Fibroblast of skin of abdomen (primary cell): ENCODE data around the gene BCL11A.

Source experiments
- DNase-seq: peaks from one replicate; pipeline ENCODE4 v3.0.0-alpha.2; 2013

The BCL11A gene

GRCh38 chr2:60460577-60461420 lies 92.7 kb downstream of the BCL11A start:
- DNase-seq: no peak

DNA sequence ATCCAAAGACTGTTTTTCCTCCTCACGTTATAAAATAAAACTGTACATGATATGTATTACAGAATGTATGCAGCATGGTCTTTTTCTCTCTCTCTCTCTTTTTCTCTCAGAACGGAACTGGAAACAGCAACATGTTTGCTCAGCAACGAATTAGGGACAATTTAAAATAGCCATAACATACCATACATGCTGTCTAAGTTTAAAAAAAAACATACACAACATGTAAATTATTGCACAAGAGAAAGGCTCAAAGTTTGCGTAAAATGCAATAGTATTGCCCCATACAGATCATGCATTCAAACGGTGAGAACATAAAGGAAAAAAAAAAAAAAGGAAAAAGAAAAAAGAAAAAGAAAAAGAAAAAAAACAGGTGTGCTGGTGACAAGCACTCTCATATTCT lies 93.6 kb downstream of the BCL11A start:
- no peak for DNase-seq

GRCh38 chr2:60456115-60456770 lies 97.2 kb downstream of the BCL11A start:
- DNase-seq: no peak

GRCh38 chr2:60453872-60454271 lies 99.6 kb downstream of the BCL11A start:
- no peak for DNase-seq

DNA sequence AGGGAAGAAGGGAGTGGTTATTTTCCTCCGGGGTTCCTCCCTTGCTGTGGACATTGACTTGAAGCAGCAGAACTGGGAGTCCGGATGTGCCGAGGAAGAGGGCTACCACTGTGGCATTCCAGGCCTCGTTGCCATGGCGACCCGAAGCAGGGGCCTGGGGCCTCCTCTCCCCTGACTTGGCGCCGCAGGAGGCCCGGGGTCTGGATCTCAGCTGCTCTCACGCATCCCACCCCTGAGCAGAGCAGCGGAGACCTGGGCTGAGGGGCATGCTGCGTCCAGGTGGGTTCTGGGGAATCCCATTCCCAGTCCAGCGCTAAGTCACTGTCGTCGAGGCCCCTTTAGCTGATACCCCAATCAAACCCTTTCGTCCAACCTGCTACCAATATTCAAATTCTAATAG lies 100.2 kb downstream of the BCL11A start:
- DNase-seq: no peak

DNA sequence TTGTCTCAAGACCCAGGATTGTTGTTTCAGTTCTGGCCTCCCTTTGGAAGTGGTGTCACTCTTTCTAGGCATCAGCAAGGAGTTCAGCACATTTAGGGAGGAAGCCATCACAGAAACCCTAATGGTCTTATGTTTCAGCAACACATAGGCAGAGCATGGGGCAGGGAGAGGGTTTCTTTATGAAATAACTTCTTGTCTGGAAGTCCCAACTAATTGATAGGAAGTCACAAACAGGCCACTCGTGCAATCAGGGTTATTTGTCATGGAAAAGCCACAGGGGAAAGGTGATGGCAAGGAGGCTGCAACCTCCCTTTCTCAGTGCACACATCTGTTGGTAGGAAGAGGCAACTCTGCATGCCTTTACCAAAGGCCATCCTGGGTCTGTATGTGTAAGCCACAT lies 103.0 kb downstream of the BCL11A start:
- no peak for DNase-seq

DNA sequence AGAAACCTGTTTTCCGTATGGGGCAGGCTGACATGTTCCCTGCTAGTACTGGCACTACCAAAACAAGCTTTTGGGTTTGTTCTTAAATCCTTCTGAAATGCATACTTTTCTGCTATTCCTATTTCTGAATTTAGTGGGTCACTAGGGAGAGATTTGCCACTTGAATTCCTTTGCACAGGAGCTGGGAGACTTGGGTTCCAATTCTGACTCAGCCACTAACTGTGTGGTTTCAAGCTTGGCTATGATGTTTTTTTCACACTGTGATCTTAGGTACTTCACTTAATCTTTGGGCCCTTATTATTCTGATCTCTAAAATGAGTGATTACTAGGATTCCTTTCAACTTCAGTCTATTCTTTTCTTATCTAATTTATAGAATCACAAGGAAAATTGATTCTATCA lies 105.5 kb downstream of the BCL11A start:
- no peak for DNase-seq

GRCh38 chr2:60446413-60447267 lies 106.8 kb downstream of the BCL11A start:
- DNase-seq: no peak

DNA sequence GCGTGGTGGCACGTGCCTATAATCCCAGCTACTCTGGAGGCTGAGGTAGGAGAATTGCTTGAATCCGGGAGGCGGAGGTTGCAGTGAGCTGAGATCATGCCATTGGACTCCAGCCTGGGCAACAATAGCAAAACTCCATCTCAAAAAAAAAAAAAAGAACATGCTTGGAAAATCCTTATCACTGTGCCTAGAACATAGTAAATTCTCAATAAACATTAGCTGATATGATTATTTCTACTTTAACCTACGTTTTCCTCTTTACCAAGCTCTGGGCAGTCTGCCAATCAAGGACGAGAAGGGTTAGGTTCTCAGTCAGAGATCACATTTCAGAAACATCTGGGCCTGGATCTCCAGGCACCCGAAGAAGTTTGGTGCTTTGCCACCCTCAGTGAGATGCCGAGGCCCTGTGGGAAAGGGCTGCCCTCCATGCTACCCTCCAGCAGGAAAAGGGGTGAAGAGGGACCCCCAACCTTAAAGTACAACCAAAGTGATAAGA lies 107.7 kb downstream of the BCL11A start:
- DNase-seq: peak; percentile 49

GRCh38 chr2:60442608-60443007 lies 110.8 kb downstream of the BCL11A start:
- DNase-seq: no peak

GRCh38 chr2:60441800-60442199 lies 111.7 kb downstream of the BCL11A start:
- peak; percentile 91 for DNase-seq

- peak; percentile 59 for DNase-seq
These were observed 112.7 kb downstream of the BCL11A start for GRCh38 chr2:60440767-60441163.

DNA sequence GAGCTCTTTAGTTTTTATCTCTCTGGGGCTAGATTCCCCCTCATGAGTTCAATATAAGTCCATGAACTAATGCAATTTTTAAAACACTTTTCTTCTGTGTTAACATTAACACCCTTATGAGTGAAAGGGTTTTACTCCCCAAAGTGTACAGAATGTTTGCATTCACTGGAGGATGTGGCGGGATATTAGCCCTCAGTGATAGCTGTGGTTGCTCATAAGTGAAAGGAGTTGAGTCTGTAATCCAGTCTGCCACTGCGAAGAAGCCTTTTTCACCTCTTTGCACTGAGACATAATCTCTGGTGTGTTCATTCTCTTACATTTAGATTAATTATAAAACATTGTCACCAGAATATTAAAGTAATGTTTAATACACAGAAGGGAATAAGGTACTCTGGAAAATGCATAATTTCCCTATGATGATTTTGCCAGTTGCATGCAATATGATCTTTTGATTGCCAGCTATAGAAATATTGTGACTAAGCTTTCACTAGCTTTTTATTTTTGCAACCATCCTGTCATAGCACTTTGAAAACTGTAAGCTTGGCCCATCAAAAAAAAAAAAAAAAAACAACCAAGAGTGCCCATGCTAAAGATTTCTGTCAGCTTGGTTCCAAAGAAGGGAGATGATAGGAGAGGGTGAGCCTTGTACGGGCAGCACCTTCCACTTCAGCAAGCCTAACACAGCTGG lies 113.2 kb downstream of the BCL11A start:
- no peak for DNase-seq

DNA sequence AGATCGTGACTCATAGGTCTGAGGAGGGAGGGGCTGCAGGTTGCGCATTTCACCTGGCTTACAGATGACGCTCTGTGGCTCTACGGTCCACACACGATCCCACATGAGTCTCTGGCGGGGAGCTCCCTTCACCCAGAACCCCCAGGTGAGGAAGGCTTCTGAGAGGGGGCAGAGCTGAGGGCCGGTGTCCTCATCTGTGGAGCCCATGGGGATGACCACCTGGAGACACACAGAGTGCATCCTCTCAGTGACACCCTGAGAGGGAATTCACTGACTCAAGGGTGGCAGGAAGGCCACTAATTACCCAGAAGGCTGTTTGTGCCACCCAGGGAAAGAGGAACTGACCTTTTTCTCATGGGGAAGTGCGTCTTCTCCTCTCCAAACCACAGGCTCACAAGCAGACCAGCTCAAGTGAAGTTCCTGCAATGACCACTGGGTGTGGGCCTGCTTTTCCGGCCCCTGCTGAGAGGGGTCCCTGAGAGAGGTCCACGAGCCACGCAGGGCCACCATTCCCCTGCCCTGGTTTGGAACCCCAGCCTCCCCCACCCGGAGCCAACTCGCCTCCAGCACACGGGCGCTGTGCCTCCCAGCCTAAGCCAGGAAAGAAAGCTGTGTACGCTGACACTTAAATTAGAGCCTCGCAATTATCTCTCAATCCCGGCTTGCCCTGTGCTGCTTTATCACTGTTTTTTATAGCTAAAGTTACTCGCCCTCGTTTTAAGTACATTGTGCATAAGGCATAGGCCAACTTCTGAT lies 114.1 kb downstream of the BCL11A start:
- DNase-seq: no peak

- no peak for DNase-seq
These were observed 114.8 kb downstream of the BCL11A start for GRCh38 chr2:60438653-60439052.

DNA sequence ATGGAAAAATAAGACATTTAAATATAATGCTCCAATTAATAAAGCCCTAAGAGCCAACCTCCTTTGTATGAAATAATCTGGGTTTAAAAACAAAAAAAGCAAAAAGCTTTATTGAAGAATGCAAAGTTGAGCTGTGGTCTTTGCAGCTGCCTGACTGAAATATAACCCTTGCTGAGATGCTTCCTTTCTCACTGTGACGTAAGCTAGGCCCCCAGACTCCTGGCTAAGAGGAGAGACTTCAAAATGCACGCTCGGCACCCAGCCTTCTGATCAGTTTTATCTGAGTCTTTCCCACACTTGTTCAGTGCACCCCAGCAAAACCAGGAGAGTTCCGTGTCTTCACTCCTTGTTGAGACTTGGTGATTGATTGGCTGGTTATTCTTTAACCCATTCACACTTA lies 115.3 kb downstream of the BCL11A start:
- no peak for DNase-seq

DNA sequence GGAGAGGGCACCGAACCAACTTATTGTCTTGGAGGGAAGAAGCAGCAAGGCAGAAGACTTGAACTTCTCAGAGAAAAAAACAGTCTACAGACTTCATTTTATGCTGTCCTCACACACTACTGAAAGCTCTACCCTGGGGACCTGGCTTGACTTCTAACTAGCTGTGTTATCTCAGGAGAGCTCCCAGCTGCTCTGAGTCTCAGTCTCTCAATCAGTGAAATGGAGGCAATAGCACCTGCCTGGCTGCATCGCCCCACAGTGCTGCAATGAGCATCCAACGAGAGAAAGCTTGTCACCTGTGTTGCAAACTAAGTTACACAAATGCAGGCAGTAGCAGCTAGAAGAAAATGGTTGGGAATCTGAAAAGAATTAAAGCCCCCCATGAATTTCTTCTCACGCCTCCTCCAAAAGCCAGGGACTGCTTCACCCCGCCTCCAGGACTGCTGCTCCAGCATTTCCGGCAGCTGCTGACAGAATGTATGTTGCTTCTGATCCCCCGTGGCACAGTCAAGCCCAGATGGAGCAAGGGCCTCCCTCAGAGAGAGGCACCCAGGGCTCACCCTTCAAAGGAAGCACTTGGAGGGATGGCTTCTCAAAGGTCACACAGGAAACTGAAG lies 116.3 kb downstream of the BCL11A start:
- no peak for DNase-seq

- no peak for DNase-seq
These were observed 120.3 kb downstream of the BCL11A start for GRCh38 chr2:60433018-60433596.

- DNase-seq: no peak
These were observed 121.3 kb downstream of the BCL11A start for GRCh38 chr2:60432035-60432601.

DNA sequence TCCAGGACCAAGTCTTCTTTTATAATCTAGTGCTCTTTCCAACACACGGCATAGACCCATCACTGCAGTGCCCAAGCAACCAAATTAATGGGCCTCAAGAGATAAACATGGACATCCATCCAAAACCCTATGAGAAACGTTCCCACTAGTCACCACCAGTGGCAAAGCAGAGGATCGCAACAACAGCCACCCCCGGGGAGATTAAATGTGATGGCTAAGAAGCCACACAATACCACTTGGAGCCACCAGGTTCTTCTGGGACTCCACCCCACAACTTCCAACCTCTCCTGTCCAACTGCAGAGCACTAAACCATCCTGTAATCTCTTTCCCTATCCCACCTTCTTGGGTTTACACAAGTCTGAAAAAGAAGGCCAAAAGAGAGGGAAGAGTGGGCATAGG lies 123.8 kb downstream of the BCL11A start:
- no peak for DNase-seq
